Measurements from ENCODE around the gene UTF1.

The UTF1 gene

GRCh38 chr10:133189726-133190125 lies 40.3 kb upstream of the UTF1 start:
- no peaks in the 10 kb centered on the region for H4K20me1 ChIP-seq (ENCODE audit: control insufficient read depth, insufficient read depth, low read depth, low read length)
- H3K4me3 ChIP-seq (ENCODE audit: low read length) = no peak overlapping the region
- no peaks in the 10 kb centered on the region for H3F3A ChIP-seq (ENCODE audit: control insufficient read depth, insufficient read depth)
- H3K79me2 ChIP-seq (ENCODE audit: control insufficient read depth, low read length) = no peaks in the 10 kb centered on the region
- no peaks in the 10 kb centered on the region for H3K27me3 ChIP-seq (ENCODE audit: control insufficient read depth, low read length)
- no peak overlapping the region for H3K4me2 ChIP-seq (ENCODE audit: low read length)
- no peaks in the 10 kb centered on the region for H3K4me1 ChIP-seq (ENCODE audit: control insufficient read depth, low read length)
- no peaks in the 10 kb centered on the region for H3K9me2 ChIP-seq (replicated peaks; ENCODE audit: control insufficient read depth, low read length)
- no peak overlapping the region for H3K27ac ChIP-seq (ENCODE audit: low read depth, low read length)
- H3K9me3 ChIP-seq (ENCODE audit: control insufficient read depth, insufficient read depth, low read length) = peaks cover 9% of the 10 kb centered on the region; the same call in 1 of the 2 replicates
- no peak for TF ChIP-seq CTCF (IDR thresholded peaks at IDR 0.05; ENCODE audit: low read depth, low read length, poor library complexity, severe bottlenecking)
- no peak for TF ChIP-seq EZH2phosphoT487 (IDR thresholded peaks at IDR 0.05; ENCODE audit: borderline replicate concordance, low read length)
- no peaks in the 10 kb centered on the region for H3K36me3 ChIP-seq (ENCODE audit: control insufficient read depth, low read length)

- H3K9me3 ChIP-seq (ENCODE audit: control insufficient read depth, insufficient read depth, low read length) = peaks cover 9% of the 10 kb centered on the region; the same call in 1 of the 2 replicates
- H3K79me2 ChIP-seq (ENCODE audit: control insufficient read depth, low read length) = no peaks in the 10 kb centered on the region
- TF ChIP-seq EZH2phosphoT487 (IDR thresholded peaks at IDR 0.05; ENCODE audit: borderline replicate concordance, low read length) (no peak), CTCF (IDR thresholded peaks at IDR 0.05; ENCODE audit: low read depth, low read length, poor library complexity, severe bottlenecking) (no peak)
- H3K9me2 ChIP-seq (replicated peaks; ENCODE audit: control insufficient read depth, low read length) = no peaks in the 10 kb centered on the region
- no peaks in the 10 kb centered on the region for H3F3A ChIP-seq (ENCODE audit: control insufficient read depth, insufficient read depth)
- no peak overlapping the region for H3K4me3 ChIP-seq (ENCODE audit: low read length)
- H3K4me2 ChIP-seq (ENCODE audit: low read length) = no peak overlapping the region
- no peak overlapping the region for H3K27ac ChIP-seq (ENCODE audit: low read depth, low read length)
- no peaks in the 10 kb centered on the region for H4K20me1 ChIP-seq (ENCODE audit: control insufficient read depth, insufficient read depth, low read depth, low read length)
- H3K4me1 ChIP-seq (ENCODE audit: control insufficient read depth, low read length) = no peaks in the 10 kb centered on the region
- no peaks in the 10 kb centered on the region for H3K36me3 ChIP-seq (ENCODE audit: control insufficient read depth, low read length)
- no peaks in the 10 kb centered on the region for H3K27me3 ChIP-seq (ENCODE audit: control insufficient read depth, low read length)
Measured at GRCh38 chr10:133190225-133190624, 39.8 kb upstream of the UTF1 start.

DNA sequence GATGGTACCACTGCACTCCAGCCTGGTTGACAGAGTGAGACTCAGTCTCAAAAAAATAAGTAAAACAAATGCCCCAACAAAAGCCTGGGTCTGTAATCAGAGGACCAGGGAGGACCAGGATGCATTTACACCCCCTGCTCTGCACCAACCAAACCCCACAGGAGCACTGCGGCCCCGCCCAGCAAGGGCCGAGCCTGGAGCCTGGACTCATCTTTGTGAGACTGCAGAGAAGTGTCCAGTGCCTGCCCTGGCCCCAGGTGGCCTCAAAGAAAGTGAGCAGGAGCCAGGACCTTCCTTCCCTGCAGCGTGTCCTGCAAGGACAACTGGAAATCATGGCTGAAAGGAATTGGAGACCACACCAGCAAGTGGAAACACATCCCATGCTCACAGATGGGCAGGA lies 38.4 kb upstream of the UTF1 start:
- TF ChIP-seq CTCF (IDR thresholded peaks at IDR 0.05; ENCODE audit: low read depth, low read length, poor library complexity, severe bottlenecking) (no peak), EZH2phosphoT487 (IDR thresholded peaks at IDR 0.05; ENCODE audit: borderline replicate concordance, low read length) (no peak)
- H4K20me1 ChIP-seq (ENCODE audit: control insufficient read depth, insufficient read depth, low read depth, low read length) = no peaks in the 10 kb centered on the region
- H3K27ac ChIP-seq (ENCODE audit: low read depth, low read length) = no peak overlapping the region
- H3K4me2 ChIP-seq (ENCODE audit: low read length) = no peak overlapping the region
- no peaks in the 10 kb centered on the region for H3K4me1 ChIP-seq (ENCODE audit: control insufficient read depth, low read length)
- no peaks in the 10 kb centered on the region for H3K79me2 ChIP-seq (ENCODE audit: control insufficient read depth, low read length)
- H3K4me3 ChIP-seq (ENCODE audit: low read length) = no peak overlapping the region
- H3K9me2 ChIP-seq (replicated peaks; ENCODE audit: control insufficient read depth, low read length) = no peaks in the 10 kb centered on the region
- H3K36me3 ChIP-seq (ENCODE audit: control insufficient read depth, low read length) = no peaks in the 10 kb centered on the region
- H3K9me3 ChIP-seq (ENCODE audit: control insufficient read depth, insufficient read depth, low read length) = peaks cover 9% of the 10 kb centered on the region; the same call in 1 of the 2 replicates
- H3F3A ChIP-seq (ENCODE audit: control insufficient read depth, insufficient read depth) = no peaks in the 10 kb centered on the region
- no peaks in the 10 kb centered on the region for H3K27me3 ChIP-seq (ENCODE audit: control insufficient read depth, low read length)

All from DOHH2 (cell line).